ENCODE data around the gene LTBR.

Gene LTBR

DNA sequence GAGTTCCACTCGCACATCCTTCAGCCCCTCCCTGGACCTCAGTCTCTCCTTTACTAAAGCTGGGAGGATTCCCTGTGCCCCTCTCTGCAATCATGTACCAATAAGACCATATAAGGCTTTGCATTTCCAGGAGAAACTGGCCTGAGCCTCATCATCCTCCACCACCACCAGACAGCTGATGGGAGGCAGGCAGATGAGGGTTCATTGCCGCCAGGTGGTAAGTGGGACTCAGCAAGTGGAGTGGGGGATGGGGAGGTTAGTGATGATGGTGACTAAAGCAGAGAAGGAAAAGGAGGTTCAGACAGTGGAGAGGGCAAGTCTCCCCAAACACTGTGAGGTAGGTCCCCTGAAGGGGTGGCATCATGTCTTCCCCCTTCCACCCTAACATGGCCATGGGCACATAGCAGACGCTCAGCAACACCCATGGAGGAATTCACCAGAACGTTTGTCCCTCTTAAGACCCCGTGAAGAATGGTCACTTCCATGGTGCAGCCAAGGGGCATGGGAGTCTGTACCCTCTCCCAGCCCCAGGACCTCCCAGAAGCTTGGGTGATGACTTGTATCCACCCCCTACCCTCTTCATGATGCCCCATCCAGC lies 37.6 kb upstream of the LTBR start:
- in situ Hi-C loops (cut with MboI; ENCODE audit: low sequenced_read_pairs): no loop called here

- in situ Hi-C loops (cut with MboI; ENCODE audit: low sequenced_read_pairs): no loop called here
Measured at GRCh38 chr12:6346942-6347341, 37.0 kb upstream of the LTBR start.

- in situ Hi-C loops (cut with MboI; ENCODE audit: low sequenced_read_pairs): no loop called here
Measured at GRCh38 chr12:6347367-6348338, 36.3 kb upstream of the LTBR start.

DNA sequence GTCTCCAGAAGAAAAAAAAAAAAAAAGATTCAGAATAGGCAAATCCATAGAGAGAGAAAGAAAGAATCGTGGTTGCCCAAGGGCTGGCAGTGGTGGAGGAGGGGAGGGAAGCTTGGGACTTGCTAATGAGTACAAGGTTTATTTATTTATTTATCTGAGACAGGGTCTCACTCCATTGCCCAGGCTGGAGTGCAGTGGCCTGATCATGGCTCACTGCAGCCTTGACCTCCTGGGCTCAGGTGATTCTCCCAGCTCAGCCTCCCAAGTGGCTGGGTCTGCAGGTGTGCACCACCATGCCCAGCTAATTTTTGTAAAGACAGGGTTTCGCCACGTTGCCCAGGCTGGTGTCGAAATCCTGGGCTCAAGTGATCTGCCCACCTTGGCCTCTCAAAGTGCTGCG lies 32.3 kb upstream of the LTBR start:
- in situ Hi-C loops (cut with MboI; ENCODE audit: low sequenced_read_pairs): no loop called here

DNA sequence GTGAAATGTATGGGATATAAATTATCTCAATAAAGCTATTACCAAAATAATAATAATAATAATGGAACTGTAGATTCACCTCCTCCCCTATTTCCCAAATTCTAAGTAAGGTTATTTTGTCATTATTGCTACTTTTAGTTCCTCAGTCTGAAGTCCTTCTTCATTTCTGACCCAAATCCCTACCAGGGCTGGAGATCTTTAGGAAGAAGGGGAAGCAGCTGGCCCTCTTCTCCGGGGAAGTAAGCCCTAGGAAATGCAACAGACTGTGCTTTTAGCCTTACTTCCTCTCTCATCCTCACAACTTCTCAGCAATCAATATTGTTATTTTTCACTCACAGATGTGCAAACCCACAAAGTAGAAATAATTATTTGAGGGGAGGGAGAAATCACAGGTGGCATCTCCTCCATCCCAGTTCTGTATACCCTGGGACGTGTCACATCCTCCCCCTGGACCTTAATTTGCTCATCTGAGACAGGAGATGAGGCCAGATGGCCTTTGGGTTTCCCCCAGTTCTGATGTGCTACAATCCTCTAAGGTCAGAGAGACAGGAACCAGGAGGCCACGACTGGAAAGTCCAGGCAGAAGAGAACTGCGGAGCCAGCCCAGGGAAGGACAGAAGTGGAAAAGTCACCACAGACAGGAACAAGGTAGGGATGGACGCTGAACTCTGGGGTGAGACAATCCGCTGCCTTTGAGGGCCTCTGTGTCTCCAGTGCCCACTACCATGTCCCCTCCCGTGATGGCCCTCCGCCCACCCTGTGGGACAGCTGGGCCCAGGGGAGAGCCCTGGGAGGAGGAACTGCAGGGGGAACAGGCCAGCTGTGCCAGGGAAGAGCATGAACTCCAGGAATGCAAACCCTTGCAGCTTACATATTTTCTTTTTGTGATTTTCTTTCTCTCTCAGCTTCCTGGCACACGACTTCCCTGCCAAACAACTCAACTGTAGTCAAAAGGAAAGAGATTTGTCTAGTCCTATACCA lies 31.5 kb upstream of the LTBR start:
- in situ Hi-C loops (cut with MboI; ENCODE audit: low sequenced_read_pairs): no loop called here

GRCh38 chr12:6354495-6355393 lies 29.2 kb upstream of the LTBR start:
- in situ Hi-C loops (cut with MboI; ENCODE audit: low sequenced_read_pairs): no loop called here

GRCh38 chr12:6355491-6356373 lies 28.2 kb upstream of the LTBR start:
- in situ Hi-C loops (cut with MboI; ENCODE audit: low sequenced_read_pairs): no loop called here

GRCh38 chr12:6356374-6356820 lies 27.6 kb upstream of the LTBR start:
- in situ Hi-C loops (cut with MboI; ENCODE audit: low sequenced_read_pairs): no loop called here

- in situ Hi-C loops (cut with MboI; ENCODE audit: low sequenced_read_pairs): no loop called here
Measured at GRCh38 chr12:6358881-6359280, 25.1 kb upstream of the LTBR start.

- in situ Hi-C loops (cut with MboI; ENCODE audit: low sequenced_read_pairs): no loop called here
Measured at GRCh38 chr12:6360080-6360571, 23.8 kb upstream of the LTBR start.

DNA sequence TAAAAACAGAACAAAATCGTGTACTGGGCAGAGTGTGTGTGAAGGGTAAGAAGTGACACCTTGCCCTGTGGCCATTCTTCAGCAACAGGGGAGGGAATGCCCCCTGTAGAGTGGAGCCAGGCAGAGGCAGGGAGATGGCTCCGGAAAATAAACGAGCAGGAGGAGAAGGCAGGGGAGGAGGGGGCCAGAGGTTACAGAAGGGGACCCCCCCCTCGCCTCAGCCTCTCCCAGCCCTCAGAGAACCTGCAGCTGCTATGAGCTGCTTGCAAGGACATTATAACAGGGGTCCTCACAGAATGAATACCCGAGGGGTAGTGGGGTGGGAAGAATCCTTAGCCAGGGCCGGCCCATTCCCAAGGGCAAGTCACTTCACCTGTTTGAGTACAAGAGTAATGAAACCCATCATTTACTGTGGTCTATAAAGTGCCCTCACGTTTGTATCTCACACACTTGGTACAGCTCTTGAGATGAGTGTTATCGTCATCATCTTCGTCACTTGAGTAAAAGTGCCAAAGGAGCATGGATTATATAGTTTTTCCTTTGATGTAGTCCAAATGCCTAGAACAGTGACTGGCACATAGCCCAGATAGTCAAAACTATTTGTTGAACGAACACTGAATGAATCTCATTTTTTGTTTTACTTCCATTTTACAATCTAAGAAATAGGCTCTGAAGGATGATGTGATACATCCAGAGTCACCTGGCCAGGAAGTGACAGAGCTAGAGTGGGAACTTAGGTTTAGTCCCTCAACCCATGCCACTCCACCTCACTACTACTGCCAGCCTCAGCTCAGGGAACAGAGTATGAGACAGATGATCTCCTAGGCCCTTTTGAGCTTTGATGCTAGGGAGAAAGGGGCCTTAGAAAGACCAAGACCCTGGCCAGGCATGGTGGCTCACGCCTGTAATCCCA lies 23.1 kb upstream of the LTBR start:
- in situ Hi-C loops (cut with MboI; ENCODE audit: low sequenced_read_pairs): no loop called here

DNA sequence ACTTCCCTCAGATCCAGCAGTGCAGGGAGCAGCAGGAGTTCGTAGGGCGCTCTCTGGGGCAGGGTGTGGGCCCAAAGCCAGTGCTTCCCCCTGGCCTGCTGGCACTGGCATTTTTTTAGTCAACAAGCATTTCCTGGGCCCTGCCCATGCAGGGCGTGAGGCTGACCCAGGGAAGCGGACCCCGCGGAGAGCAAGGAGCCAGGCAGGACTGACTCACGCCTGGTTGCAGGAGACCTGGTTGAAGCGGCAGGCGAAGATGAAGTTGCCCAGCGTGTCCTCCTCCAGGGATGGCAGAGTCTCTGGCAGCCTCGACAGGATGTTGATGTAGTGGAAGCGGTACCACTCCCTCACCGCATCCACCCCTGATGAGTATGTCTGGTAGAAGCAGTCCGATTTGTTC lies 22.1 kb upstream of the LTBR start:
- in situ Hi-C loops (cut with MboI; ENCODE audit: low sequenced_read_pairs): no loop called here

DNA sequence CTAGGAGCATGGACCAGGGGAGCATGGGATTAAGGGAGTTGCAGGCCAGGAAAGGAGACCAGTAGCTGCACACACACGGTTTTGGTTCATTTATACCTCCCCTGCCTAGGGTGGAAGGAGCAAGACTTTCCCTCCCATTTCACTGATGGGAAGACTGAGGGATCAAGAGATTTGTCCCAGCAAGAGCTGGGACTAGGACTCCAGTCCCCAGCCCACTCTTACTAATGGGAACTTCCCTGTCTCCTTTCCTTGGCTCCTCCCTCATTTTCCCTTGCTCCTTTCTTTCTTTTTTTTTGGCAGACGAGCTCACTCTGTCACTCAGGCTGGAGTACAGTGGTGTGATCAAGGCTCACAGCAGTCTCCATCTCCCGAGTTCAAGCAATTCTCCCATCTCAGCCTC lies 21.6 kb upstream of the LTBR start:
- in situ Hi-C loops (cut with MboI; ENCODE audit: low sequenced_read_pairs): no loop called here

GRCh38 chr12:6363010-6363329 lies 21.0 kb upstream of the LTBR start:
- in situ Hi-C loops (cut with MboI; ENCODE audit: low sequenced_read_pairs): no loop called here

- in situ Hi-C loops (cut with MboI; ENCODE audit: low sequenced_read_pairs): no loop called here
Measured at GRCh38 chr12:6363330-6364043, 20.5 kb upstream of the LTBR start.

- in situ Hi-C loops (cut with MboI; ENCODE audit: low sequenced_read_pairs): no loop called here
Measured at GRCh38 chr12:6364044-6364374, 20.0 kb upstream of the LTBR start.

Data from HL-60/S4 (cell line).